Measurements from ENCODE around the gene RNF186. TPM values are rescaled to one million over a fixed set of nuclear protein-coding genes. Genes with fewer than 3 reads are reported as not detected.
"Not testable (repeated sequence)": the region's sequence is repeated elsewhere in the genome, so short reads cannot be mapped to it uniquely, and the experiment has no call there.

The RNF186 gene
- total and polyA plus RNA-seq, 9 donors = 0.29 to 0.72 TPM; not detected in 7

DNA sequence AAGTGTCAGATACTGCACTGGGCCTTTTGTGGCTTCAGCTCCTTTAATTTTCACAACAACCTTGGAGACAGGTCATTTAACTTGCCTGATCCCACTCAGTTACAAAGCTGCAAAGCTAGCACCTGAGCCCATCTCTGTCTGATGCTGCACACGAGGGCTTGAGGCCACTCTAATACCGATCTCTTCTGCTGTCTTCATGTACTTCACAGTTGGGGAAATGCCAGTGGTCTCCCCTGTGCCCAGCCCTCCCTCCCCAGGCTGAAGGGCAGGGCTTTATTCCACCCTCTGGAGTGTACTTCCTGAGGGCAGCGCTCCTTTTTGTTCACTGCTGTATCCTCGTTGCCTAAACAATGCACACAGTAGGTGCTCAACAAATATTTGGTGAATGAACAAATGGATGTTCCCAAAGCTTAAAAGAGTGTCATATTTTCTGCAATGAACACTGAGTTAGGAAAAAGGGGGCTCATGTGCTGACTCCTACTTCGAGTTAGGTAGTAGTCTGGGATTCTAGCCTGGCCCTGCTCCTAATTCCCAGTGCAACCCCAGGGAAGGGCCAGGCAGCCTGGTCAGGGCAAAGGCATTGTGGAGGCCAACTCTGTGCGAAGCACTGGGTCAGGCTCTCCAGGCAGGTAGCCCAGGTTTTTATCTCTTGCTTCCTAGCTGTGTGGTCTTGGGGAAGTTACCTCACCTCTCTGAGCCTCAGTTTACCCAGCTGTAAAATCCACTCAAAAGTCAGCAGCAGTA, 16.4 kb downstream of the RNF186 start:
- Histone ChIP-seq H3K36me3 (ENCODE audit: control insufficient read depth, insufficient read depth, low read length) (no peaks in the 10 kb centered on the region), H3K4me1 (ENCODE audit: control insufficient read depth, insufficient read depth, low read length) (peaks cover 7% of the 10 kb centered on the region), H3K9me3 (replicated peaks; ENCODE audit: control insufficient read depth, low read depth, low read length) (no peaks in the 10 kb centered on the region), H3K27me3 (ENCODE audit: control insufficient read depth, insufficient read depth, low read length) (peaks cover 13% of the 10 kb centered on the region), H3K4me3 (ENCODE audit: low read length) (no peak overlapping the region), H3K27ac (ENCODE audit: low read length) (no peak overlapping the region)
- 46% methylated on average over 3 of the region's 6 CpGs for WGBS (ENCODE audit: insufficient coverage)
- DNase-seq = no peak

DNA sequence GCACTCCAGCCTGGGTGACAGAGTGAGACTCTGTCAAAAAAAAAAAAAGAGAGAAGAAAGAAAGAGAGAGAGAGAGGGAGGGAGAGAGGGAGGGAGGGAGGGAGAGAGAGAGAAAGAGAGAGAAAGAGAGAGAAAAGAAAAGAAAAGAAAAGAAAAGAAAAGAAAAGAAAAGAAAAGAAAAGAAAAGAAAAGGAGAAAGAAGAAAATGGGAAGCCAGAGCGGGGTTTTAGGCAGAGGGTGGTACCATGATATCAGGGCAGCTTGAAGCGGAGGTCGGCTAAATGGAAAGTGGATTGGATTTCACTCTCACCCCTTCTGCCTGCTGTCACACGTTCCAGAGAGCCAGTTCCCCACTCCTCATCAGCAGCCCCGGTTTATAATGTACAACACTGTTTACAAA, 17.3 kb downstream of the RNF186 start:
- Histone ChIP-seq H3K4me3 (ENCODE audit: low read length) (no peak overlapping the region), H3K27ac (ENCODE audit: low read length) (no peak overlapping the region), H3K27me3 (ENCODE audit: control insufficient read depth, insufficient read depth, low read length) (peaks cover 13% of the 10 kb centered on the region), H3K9me3 (replicated peaks; ENCODE audit: control insufficient read depth, low read depth, low read length) (no peaks in the 10 kb centered on the region), H3K4me1 (ENCODE audit: control insufficient read depth, insufficient read depth, low read length) (peaks cover 7% of the 10 kb centered on the region), H3K36me3 (ENCODE audit: control insufficient read depth, insufficient read depth, low read length) (no peaks in the 10 kb centered on the region)
- no peak for DNase-seq
- 70% methylated on average over 2 of the region's 5 CpGs for WGBS (ENCODE audit: insufficient coverage)

DNA sequence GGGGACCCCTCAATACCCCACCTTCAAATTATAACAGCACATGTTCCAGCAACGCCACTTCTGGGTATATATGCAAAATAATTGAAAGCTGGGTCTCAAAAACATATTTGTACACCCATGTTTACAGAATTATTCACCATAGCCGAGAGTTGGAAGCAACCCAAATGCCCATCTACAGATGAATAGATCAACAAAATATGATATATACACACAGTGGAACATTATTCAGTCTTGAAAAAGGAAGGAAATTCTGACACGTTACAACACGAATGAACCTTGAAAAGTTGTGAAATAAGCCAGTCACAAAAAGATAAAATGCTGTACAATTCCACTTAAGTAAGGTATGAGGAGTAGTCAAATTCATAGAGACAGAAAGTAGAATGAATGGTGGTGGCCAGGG, 20.5 kb downstream of the RNF186 start:
- H3K36me3 ChIP-seq (ENCODE audit: control insufficient read depth, insufficient read depth, low read length) = no peaks in the 10 kb centered on the region
- no peaks in the 10 kb centered on the region for H3K27me3 ChIP-seq (ENCODE audit: control insufficient read depth, insufficient read depth, low read length)
- no peaks in the 10 kb centered on the region for H3K9me3 ChIP-seq (replicated peaks; ENCODE audit: control insufficient read depth, low read depth, low read length)
- WGBS (ENCODE audit: insufficient coverage) = no CpG with 5 or more reads among the region's 4 CpGs
- H3K4me3 ChIP-seq (ENCODE audit: low read length) = no peak overlapping the region
- H3K27ac ChIP-seq (ENCODE audit: low read length) = no peak overlapping the region
- no peak for DNase-seq
- H3K4me1 ChIP-seq (ENCODE audit: control insufficient read depth, insufficient read depth, low read length) = peaks cover 7% of the 10 kb centered on the region

DNA sequence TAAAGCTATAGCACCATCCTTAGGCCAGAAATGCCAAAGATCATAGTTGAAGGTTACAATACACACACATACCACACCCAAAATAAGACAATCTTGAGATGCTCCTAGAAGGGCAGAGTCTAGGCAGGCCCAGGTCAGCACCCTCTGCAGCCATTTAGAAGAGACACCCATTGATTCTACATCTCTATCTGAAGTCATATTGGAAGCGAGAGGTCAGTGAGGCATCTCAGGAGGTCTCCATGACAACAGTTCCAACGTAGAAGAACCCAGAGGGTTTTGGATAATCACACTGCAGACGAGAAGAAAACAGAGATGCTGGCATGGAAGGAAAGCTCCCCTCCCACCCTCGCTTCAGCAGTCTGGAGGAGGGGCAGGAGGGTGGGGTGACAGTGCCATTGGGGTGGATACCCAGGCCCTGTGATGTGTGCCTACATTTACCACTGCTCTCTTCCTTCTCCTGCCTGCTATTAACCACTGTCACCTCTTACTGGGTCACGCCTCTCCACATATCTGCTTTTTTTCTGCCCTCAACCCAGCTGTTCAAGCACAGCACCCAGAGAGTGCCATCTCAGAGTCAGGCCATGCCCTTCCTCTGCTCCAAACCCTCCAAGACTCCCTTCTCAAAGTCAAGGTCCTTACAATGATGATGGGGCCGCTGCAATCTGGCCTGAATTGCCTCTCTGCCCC, 21.6 kb downstream of the RNF186 start:
- Histone ChIP-seq H3K27me3 (ENCODE audit: control insufficient read depth, insufficient read depth, low read length) (no peaks in the 10 kb centered on the region), H3K9me3 (replicated peaks; ENCODE audit: control insufficient read depth, low read depth, low read length) (no peaks in the 10 kb centered on the region), H3K4me3 (ENCODE audit: low read length) (no peak overlapping the region), H3K27ac (ENCODE audit: low read length) (no peak overlapping the region), H3K36me3 (ENCODE audit: control insufficient read depth, insufficient read depth, low read length) (no peaks in the 10 kb centered on the region), H3K4me1 (ENCODE audit: control insufficient read depth, insufficient read depth, low read length) (no peaks in the 10 kb centered on the region)
- no peak for DNase-seq
- 82% methylated on average over 2 of the region's 6 CpGs for WGBS (ENCODE audit: insufficient coverage)

DNA sequence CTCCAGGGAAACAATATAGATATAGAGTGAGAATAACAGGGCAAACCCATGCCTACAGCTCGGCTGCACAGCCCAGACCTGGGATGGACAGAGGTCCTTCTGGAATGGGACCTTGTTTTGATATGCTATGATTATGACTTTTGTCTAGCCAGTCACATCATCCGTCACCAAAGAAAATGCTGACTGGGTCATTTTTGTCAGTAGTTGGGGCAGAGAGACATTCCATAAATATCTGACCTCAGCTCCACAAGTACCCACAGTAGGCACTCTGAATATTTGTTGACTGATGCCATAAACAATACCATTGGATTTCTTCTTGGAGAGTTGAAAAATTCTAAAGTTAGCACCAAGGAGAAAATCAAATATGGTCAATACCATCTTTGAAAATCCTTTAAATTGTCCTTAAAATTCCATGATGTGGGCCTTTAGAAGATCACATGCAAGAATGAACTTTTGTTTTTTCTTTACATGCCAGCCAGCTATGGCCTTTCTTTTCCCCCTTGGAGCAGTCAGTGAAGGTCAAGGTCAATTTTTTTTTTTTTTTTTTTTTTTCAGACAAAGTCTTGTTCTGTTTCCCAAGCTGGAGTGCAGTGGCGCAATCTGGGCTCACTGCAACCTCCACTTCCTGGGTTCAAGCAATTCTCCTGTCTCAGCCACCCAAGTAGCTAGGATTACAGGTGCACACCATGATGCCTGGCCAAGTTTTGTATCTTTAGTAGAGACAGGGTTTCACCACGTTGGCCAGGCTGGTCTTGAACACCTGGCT, 22.7 kb downstream of the RNF186 start:
- no peak overlapping the region for H3K4me3 ChIP-seq (ENCODE audit: low read length)
- no peaks in the 10 kb centered on the region for H3K9me3 ChIP-seq (replicated peaks; ENCODE audit: control insufficient read depth, low read depth, low read length)
- H3K36me3 ChIP-seq (ENCODE audit: control insufficient read depth, insufficient read depth, low read length) = no peaks in the 10 kb centered on the region
- no peak for DNase-seq
- no peaks in the 10 kb centered on the region for H3K4me1 ChIP-seq (ENCODE audit: control insufficient read depth, insufficient read depth, low read length)
- no peak overlapping the region for H3K27ac ChIP-seq (ENCODE audit: low read length)
- 90% methylated on average over 2 of the region's 4 CpGs for WGBS (ENCODE audit: insufficient coverage)
- no peaks in the 10 kb centered on the region for H3K27me3 ChIP-seq (ENCODE audit: control insufficient read depth, insufficient read depth, low read length)

DNA sequence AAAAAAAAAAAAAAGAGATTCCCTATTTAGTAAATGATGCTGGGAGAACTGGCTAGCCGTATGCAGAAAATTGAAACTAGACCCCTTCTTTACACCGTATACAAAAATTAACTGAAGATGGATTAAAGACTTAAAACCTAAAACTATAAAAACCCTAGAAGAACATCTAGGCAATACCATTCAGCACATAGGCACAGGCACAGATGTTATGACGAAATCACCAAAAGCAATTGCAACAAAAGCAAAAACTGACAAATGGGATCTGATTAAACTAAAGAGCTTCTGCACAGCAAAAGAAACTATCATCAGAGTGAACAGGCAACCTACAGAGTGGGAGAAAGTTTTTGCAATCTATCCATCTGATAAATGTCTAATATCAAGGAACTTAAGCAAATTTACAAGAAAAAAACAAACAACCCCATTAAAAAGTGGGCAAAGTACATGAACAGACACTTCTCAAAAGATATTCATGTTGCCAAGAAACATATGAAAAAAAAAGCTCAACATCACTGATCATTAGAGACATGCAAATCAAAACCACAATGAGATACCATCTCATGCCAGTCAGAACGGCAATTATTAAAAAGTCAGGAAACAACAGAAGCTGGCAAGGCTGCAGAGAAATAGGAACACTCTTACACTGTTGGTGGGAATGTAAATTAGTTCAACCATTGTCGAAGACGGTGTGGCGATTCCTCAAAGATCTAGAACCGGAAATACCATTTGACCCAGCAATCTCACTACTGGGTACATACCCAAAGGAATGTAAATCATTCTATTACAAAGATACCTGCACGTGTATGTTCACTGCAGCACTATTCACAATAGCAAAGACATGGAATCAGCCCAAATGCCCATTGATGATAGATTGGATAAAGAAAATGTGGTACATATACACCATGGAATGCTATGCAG, 24.8 kb downstream of the RNF186 start:
- H3K4me3 ChIP-seq (ENCODE audit: low read length); H3K9me3 ChIP-seq (replicated peaks; ENCODE audit: control insufficient read depth, low read depth, low read length); H3K4me1 ChIP-seq (ENCODE audit: control insufficient read depth, insufficient read depth, low read length); H3K27me3 ChIP-seq (ENCODE audit: control insufficient read depth, insufficient read depth, low read length); DNase-seq; H3K36me3 ChIP-seq (ENCODE audit: control insufficient read depth, insufficient read depth, low read length); H3K27ac ChIP-seq (ENCODE audit: low read length): not testable (repeated sequence)
- 89% methylated on average over 3 of the region's 9 CpGs for WGBS (ENCODE audit: insufficient coverage)

DNA sequence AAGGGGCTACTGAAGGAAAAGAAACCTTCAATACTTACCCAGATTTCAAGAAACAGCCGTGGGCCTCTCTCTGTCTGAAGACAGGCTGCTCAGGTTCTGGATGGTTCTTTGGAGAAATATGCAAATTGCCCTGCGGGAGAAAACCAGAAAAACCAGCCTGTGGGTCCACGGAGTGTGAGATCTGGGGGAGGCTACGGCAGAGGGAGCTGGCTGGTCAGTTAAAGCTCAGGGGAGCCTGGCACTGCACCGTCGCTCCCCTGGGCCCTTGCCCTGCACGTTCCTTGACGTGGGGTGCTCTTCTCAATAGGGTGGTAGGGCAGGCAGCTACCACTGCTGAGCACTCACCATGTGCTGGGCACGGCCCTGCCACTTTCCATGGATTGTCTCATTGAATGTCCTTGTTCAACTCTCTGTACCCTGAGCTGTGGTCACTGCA, 28.1 kb downstream of the RNF186 start:
- H3K36me3 ChIP-seq (ENCODE audit: control insufficient read depth, insufficient read depth, low read length) = no peaks in the 10 kb centered on the region
- WGBS (ENCODE audit: insufficient coverage) = 38% methylated on average over 9 of the region's 9 CpGs

DNA sequence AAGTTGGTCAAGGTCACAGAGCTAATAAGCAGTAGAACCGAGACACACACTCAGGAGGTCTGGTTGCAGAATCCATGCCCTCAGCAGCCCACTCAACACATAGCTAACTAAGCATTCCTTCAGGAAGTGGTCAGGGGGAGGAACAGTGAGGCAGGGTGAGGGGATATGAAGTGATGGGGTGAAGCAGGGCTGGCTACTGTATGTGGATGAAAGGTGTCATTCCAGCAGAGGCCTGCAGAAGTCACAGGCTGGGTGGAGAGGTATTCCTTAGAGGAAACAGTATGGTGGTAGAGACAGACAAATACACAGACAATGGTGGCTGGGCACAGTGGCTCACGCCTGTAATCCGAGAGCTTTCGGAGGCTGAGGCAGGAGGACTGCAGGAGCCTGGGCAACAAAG, 29.4 kb downstream of the RNF186 start:
- no peak for DNase-seq
- Histone ChIP-seq H3K4me3 (ENCODE audit: low read length) (no peak overlapping the region), H3K27ac (ENCODE audit: low read length) (no peak overlapping the region), H3K27me3 (ENCODE audit: control insufficient read depth, insufficient read depth, low read length) (no peaks in the 10 kb centered on the region), H3K36me3 (ENCODE audit: control insufficient read depth, insufficient read depth, low read length) (no peaks in the 10 kb centered on the region), H3K9me3 (replicated peaks; ENCODE audit: control insufficient read depth, low read depth, low read length) (no peaks in the 10 kb centered on the region), H3K4me1 (ENCODE audit: control insufficient read depth, insufficient read depth, low read length) (no peaks in the 10 kb centered on the region)
- no CpG with 5 or more reads among the region's 4 CpGs for WGBS (ENCODE audit: insufficient coverage)

More for the DNA sequence above, 28.1 kb downstream of the RNF186 start:
- no peak for DNase-seq
- H3K4me3 ChIP-seq (ENCODE audit: low read length) = no peak overlapping the region
- H3K9me3 ChIP-seq (replicated peaks; ENCODE audit: control insufficient read depth, low read depth, low read length) = no peaks in the 10 kb centered on the region
- H3K27me3 ChIP-seq (ENCODE audit: control insufficient read depth, insufficient read depth, low read length) = no peaks in the 10 kb centered on the region
- H3K4me1 ChIP-seq (ENCODE audit: control insufficient read depth, insufficient read depth, low read length) = no peaks in the 10 kb centered on the region
- H3K27ac ChIP-seq (ENCODE audit: low read length) = no peak overlapping the region

DNA sequence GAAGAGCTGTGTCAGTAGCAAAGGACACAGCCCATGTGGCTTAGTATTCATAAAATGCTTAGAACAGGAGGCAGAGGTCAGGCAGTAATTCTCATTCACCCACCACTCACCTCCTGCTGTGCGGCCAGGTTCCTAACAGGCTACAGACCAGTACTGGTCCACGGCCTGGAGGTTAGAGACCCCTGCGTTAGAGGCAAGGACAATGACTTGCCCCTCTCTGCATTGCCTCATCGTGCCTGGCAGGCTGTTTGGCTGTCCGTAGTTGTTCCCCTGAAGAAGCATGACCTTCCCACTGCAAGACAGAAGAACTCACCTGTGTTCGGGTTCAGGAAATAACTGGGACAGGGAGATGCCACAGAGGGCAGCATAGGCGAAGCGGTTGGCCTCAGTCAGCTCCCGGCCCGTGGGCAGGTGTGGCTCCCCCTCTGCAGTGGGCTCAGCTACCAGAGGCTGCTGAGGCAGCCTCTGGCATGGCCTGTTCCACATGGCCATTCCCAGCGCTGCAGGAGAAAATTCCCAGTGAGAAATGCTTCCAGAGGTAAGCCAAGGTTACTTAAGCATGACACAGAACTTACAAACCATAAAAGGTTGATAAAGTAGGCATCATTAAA, 34.7 kb downstream of the RNF186 start:
- WGBS (ENCODE audit: insufficient coverage) = 74% methylated on average over 5 of the region's 11 CpGs
- Histone ChIP-seq H3K4me3 (ENCODE audit: low read length) (no peak overlapping the region), H3K9me3 (replicated peaks; ENCODE audit: control insufficient read depth, low read depth, low read length) (no peaks in the 10 kb centered on the region)

More for the DNA sequence above, 34.7 kb downstream of the RNF186 start:
- no peaks in the 10 kb centered on the region for H3K4me1 ChIP-seq (ENCODE audit: control insufficient read depth, insufficient read depth, low read length)
- DNase-seq = no peak
- H3K27me3 ChIP-seq (ENCODE audit: control insufficient read depth, insufficient read depth, low read length) = no peaks in the 10 kb centered on the region
- no peaks in the 10 kb centered on the region for H3K36me3 ChIP-seq (ENCODE audit: control insufficient read depth, insufficient read depth, low read length)
- H3K27ac ChIP-seq (ENCODE audit: low read length) = no peak overlapping the region

Data from muscle of leg (tissue), 11 donors.